Measurements from ENCODE around the gene ADGRB3. TPM values are rescaled to one million over a fixed set of nuclear protein-coding genes. Genes with fewer than 3 reads are reported as not detected.
A peak's percentile ranks its signal among the peaks of the same experiment; 100 is the strongest.

Gene ADGRB3
- total and polyA plus RNA-seq, 8 donors: 0.04 to 0.34 (median 0.21) TPM

GRCh38 chr6:68642081-68642480 lies 7.0 kb downstream of the ADGRB3 start:
- H3K4me1 ChIP-seq: peaks cover 0 to 4% (median 0%) of the 10 kb centered on the region in 3 donors
- peaks cover 0 to 39% (median 6%) of the 10 kb centered on the region in 4 donors for H3K27me3 ChIP-seq
- no peak for ATAC-seq
- no peaks in the 10 kb centered on the region for H3K36me3 ChIP-seq
- H3K4me3 ChIP-seq: no peak overlapping the region
- DNase-seq: no peak
- TF ChIP-seq CTCF (IDR thresholded peaks at IDR 0.05): no peak
- intact Hi-C loops (cut with DNase I): no loop called here
- no peak overlapping the region for H3K27ac ChIP-seq
- no peaks in the 10 kb centered on the region for H3K9me3 ChIP-seq
- no peak for FAIRE-seq

GRCh38 chr6:68642977-68643376 lies 7.9 kb downstream of the ADGRB3 start:
- Histone ChIP-seq H3K9me3 (no peaks in the 10 kb centered on the region), H3K27me3 (peaks cover 0 to 30% (median 0%) of the 10 kb centered on the region in 4 donors), H3K36me3 (no peaks in the 10 kb centered on the region), H3K27ac (no peak overlapping the region), H3K4me1 (no peaks in the 10 kb centered on the region), H3K4me3 (no peak overlapping the region)
- intact Hi-C loops (cut with DNase I): no loop called here
- no peak for FAIRE-seq
- ATAC-seq: no peak
- no peak for TF ChIP-seq CTCF (IDR thresholded peaks at IDR 0.05)
- DNase-seq: no peak
- WGBS, 2 donors: 62 to 85% methylated on average over 1 of the region's 1 CpG

GRCh38 chr6:68649669-68650068 lies 14.6 kb downstream of the ADGRB3 start:
- TF ChIP-seq CTCF (IDR thresholded peaks at IDR 0.05): no peak
- DNase-seq: no peak
- intact Hi-C loops (cut with DNase I): no loop called here
- Histone ChIP-seq H3K36me3 (no peaks in the 10 kb centered on the region), H3K27me3 (peaks cover 0 to 6% (median 0%) of the 10 kb centered on the region in 4 donors), H3K27ac (no peak overlapping the region), H3K4me3 (no peak overlapping the region), H3K9me3 (no peaks in the 10 kb centered on the region), H3K4me1 (no peaks in the 10 kb centered on the region)
- no peak for ATAC-seq
- no peak for FAIRE-seq
- WGBS, 2 donors: 75 to 77% methylated on average over 3 of the region's 3 CpGs

- no peak for FAIRE-seq
- intact Hi-C loops (cut with DNase I): no loop called here
- no peaks in the 10 kb centered on the region for H3K4me1 ChIP-seq
- H3K4me3 ChIP-seq: no peak overlapping the region
- no peak for ATAC-seq
- no peak for TF ChIP-seq CTCF (IDR thresholded peaks at IDR 0.05)
- no peaks in the 10 kb centered on the region for H3K9me3 ChIP-seq
- no peaks in the 10 kb centered on the region for H3K36me3 ChIP-seq
- DNase-seq: no peak
- peaks cover 0 to 1% (median 0%) of the 10 kb centered on the region in 4 donors for H3K27me3 ChIP-seq
- H3K27ac ChIP-seq: no peak overlapping the region
- WGBS, 2 donors: 83 to 92% methylated on average over 4 of the region's 4 CpGs
These were observed 15.1 kb downstream of the ADGRB3 start for GRCh38 chr6:68650142-68650541.

- no peak overlapping the region for H3K4me3 ChIP-seq
- intact Hi-C loops (cut with DNase I): no loop called here
- ATAC-seq (peak in 1 of 4 donors; percentile 31), DNase-seq (no peak), FAIRE-seq (no peak)
- no peaks in the 10 kb centered on the region for H3K27me3 ChIP-seq
- H3K4me1 ChIP-seq: no peaks in the 10 kb centered on the region
- 64 to 66% methylated on average over 2 of the region's 2 CpGs for WGBS, 2 donors
- TF ChIP-seq CTCF (IDR thresholded peaks at IDR 0.05): no peak
- no peaks in the 10 kb centered on the region for H3K9me3 ChIP-seq
- no peaks in the 10 kb centered on the region for H3K36me3 ChIP-seq
- H3K27ac ChIP-seq: no peak overlapping the region
These were observed 16.2 kb downstream of the ADGRB3 start for GRCh38 chr6:68651011-68651985.

All from pancreas (tissue), 10 donors.